T follicular helper cell (primary cell): Measurements from ENCODE around the gene RCAN2.

Experiments used
- DNase-seq: peaks from one replicate; pipeline ENCODE4 v3.0.0-alpha.2; 2020; ENCODE audit warnings: low read depth

The RCAN2 gene

DNA sequence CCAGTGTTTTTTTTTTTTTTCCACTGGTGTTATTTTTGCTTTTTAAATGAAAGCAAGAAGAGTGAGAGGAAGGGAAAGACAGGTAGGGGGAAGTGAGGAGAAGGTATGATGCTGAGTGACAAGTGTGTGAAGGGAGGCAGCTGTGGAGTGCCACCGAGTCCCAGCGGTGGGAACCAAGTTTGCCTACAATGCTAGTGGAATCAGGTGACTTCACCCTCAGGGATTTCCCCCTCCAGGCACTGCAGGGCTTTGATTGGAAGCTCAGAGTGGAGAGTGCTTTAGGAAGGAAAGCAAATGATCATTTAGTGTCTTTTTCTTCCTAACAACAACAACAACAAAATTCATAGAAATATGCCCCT is 200.0 kb downstream of the RCAN2 start:
- DNase-seq = no peak

- no peak for DNase-seq
Measured at GRCh38 chr6:46290421-46291274, 200.6 kb downstream of the RCAN2 start.

GRCh38 chr6:46289898-46290297 is 201.4 kb downstream of the RCAN2 start:
- DNase-seq = no peak

- no peak for DNase-seq
Measured at GRCh38 chr6:46288835-46289234, 202.4 kb downstream of the RCAN2 start.

DNA sequence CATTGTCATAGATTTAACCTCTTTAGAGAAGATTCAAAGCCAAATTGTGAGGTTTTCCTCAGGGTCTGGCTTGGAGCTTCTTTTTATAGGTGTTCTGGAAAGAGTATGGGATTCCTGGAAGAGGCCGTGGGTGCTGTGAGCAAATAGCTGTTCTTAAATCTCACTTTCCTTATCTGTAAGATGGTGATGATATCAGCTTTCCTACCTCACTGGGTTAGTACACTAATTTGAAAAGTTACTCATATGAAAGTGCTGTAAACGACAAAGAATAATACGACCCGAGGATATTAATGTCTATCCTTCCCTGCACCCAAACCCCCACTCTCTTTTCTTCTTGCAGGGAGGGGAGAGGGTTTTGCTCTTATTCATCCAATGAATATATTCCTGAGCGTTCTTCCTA is 203.6 kb downstream of the RCAN2 start:
- no peak for DNase-seq

DNA sequence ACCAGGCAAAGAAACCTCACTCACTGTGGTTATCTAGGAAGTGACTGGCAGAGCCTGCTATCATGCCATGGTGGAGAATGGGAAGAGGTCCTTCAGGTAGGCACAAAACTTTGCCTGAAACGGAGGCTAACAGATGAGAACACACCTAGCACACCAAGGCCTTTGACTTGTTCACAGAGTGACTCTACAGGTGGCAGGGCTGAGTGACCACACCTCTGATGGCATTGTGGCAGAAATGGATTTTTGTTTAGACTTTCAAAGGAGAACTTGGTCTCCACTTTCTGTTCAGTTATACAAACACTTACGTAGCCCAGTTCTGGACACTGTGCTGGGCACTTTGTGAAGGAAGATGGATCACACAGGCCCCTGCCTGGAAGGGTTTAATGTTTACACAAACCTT is 204.2 kb downstream of the RCAN2 start:
- DNase-seq = no peak

GRCh38 chr6:46284475-46284874 is 206.8 kb downstream of the RCAN2 start:
- DNase-seq = no peak

GRCh38 chr6:46281110-46281509 is 210.1 kb downstream of the RCAN2 start:
- no peak for DNase-seq

- no peak for DNase-seq
Measured at GRCh38 chr6:46279874-46280273, 211.4 kb downstream of the RCAN2 start.

DNA sequence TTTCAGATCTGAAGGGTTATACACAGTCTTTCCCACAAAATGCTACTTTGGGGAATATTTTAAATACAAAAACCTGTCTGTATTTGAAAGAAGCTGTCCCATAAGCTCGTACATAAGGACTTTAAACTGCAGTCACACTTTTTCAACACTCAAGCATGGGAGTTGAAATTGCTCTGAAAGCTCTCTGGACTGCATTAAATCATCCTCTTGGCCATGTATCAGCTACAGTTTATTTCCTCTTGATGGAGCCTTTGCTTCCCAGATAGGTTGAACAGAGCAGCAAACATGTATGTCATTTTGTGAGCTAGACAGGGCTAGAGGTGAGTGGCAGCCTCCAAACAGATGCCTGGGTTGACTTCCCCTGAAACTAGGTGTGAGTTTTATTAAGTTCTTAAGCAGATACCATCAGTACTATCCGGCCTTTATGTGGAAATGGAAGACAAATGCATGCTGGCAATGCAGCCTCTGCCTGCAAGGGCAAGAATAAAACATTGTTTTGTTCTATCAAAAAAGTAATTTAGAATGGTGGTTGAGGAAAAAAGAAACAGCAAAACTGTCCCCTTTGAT is 214.6 kb downstream of the RCAN2 start:
- DNase-seq = no peak

DNA sequence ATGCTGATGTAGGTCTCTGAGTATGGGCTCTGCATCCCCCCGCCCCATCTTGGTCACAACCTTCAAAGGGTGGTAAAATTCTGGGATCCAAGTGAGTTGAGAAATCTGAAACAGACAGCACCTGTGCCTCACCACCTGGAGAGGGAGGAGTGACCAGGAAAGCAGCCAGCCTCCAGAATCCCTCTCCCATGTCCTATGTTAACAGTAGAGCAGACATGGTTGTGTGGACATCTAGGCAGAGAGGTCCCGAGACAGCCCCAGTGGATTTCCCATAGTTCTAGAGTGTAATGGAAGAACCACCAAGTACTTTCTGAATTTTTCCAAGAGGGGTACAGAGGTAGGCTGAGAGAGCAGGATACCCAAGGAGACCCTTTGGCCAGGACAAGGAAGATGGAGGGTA is 216.7 kb downstream of the RCAN2 start:
- no peak for DNase-seq

- DNase-seq = no peak
Measured at GRCh38 chr6:46273911-46274310, 217.3 kb downstream of the RCAN2 start.

- no peak for DNase-seq
Measured at GRCh38 chr6:46271728-46272127, 219.5 kb downstream of the RCAN2 start.

GRCh38 chr6:46271107-46271506 is 220.1 kb downstream of the RCAN2 start:
- DNase-seq = no peak

DNA sequence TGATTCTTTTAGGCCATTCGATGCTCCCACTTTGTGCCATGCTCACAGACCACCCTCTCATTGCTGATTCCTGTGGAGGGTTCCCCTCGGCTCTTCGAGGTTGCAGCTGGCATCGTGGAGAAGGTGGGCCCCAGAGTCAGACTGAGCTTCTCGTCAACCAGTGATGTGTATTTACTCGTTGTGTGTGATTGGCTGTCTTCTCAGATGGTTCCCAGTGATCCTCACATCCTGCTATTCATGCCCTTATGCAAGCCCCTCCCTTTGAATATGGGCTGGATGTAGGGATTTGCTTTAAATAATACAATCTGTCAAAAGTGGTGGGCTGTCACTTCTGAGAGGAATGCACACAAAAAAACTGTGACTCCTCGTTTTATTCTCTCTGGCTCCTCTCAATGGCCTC is 220.9 kb downstream of the RCAN2 start:
- DNase-seq = no peak

DNA sequence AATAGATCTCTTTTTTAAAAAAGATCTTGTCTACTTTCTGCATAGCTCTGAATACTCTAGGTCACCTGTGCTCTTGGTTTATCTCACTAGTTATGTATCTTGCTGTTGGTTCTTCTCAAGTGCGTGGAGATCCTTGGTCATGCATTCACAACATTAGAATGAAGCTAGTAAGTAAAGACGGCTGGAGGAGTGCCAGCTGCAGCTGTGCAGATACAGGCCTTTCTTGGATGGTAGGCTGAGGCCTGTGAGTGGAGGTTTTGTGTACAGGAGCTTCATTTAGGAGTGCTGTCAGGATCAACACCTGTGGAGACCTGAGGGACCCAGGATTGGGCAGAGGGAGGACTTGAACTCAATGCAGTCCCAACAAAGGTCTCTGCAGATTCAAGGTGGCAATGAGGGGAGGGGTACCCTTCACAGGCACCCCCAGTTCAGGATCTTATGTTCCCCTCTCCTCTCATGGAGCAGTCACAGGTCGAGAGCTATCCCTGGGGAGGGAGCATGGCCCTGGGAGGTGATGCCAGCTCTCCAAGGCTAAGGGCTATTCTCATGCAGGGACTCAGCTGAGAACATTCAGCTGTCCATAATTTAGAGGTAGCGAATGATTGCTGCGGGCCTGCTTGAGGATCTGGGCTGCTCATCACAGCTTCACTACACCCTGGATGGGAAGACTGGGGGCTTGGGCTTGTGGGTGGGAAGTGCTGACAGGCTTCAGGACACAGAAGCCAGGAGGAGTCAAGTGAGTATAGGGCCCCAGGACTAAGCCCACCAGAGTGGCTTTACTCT is 221.6 kb downstream of the RCAN2 start:
- no peak for DNase-seq

DNA sequence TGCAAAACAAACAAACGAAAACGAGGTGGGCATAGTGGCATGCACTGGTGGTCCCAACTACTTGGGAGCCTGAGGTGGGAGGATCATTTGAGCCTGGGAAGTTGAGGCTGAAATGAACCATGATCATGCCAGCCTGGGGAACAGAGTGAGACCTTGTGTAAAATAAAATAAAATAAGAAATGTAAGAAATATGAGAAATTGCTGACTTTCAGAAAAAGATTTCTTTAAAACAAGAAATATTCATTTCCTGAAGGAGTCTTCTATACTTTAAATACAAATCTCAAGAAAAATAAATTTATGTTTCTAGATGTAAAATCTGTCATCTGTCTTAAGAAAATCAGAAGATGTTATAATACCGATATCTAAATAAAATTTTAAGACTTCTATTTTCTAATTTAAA is 223.7 kb downstream of the RCAN2 start:
- DNase-seq = no peak

- DNase-seq = no peak
Measured at GRCh38 chr6:46265373-46265772, 225.9 kb downstream of the RCAN2 start.

- DNase-seq = no peak
Measured at GRCh38 chr6:46263707-46264086, 227.6 kb downstream of the RCAN2 start.

GRCh38 chr6:46262928-46263706 is 228.1 kb downstream of the RCAN2 start:
- DNase-seq = no peak

DNA sequence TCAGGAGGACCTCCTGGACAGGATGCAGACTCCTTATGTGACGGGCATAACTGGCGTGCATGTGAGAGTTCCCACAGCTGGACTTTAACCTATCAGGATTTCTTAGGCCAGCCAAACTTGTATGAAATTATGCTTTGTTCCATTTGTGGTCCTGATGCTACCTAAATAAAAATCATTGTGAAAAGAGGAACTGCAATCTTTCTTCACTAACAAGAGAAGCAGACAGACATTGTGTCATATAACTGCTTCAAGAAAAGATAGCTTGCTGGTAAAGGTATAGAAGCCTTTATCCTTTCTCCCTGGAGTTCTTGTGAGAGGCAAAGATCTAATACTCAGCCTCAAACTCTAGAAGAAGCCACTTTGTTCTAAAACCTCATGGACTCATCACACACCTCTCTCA is 233.0 kb downstream of the RCAN2 start:
- DNase-seq = no peak

GRCh38 chr6:46255528-46255927 is 235.7 kb downstream of the RCAN2 start:
- DNase-seq = no peak
